Upper lobe of left lung (tissue), 6 donors: ENCODE measurements around the gene C5orf34. TPM values are rescaled to one million over a fixed set of nuclear protein-coding genes. Genes with fewer than 3 reads are reported as not detected.
A peak's percentile ranks its signal among the peaks of the same experiment; 100 is the strongest.

Experiments
- ATAC-seq, 2 donors: fragments of 200-7000 bp; cut with Tn5 transposase; one replicate each; pipeline ENCODE4 v1.9.1; 2022; ENCODE audit warnings: mild to moderate bottlenecking in 2 of 2, moderate library complexity in 2 of 2; ENCODE audit not compliant: low FRiP score in 2 of 2
- DNase-seq, 2 donors: peaks; one replicate each; pipeline ENCODE4 v3.0.0-alpha.2; 2019 to 2020
- H3K27ac ChIP-seq, 4 donors: fragments of 200-600 bp; sonication (generic); one replicate each; pipeline ENCODE4 v1.5.1; 2016 to 2019
- H3K27me3 ChIP-seq, 4 donors: fragments of 200-600 bp; sonication (generic); one replicate each; pipeline ENCODE4 v1.5.1; 2017 to 2019
- H3K36me3 ChIP-seq, 4 donors: fragments of 200-600 bp; sonication (generic); one replicate each; pipeline ENCODE4 v1.5.1; 2016 to 2019
- H3K4me1 ChIP-seq, 4 donors: fragments of 200-600 bp; sonication (generic); one replicate each; pipeline ENCODE4 v1.5.1; 2018 to 2019
- H3K4me3 ChIP-seq, 4 donors: fragments of 200-600 bp; sonication (generic); one replicate each; pipeline ENCODE4 v1.5.1; 2017 to 2019; ENCODE audit warnings: mild to moderate bottlenecking in 2 of 4, moderate library complexity in 1 of 4
- H3K9me3 ChIP-seq, 4 donors: fragments of 200-600 bp; sonication (generic); one replicate each; pipeline ENCODE4 v1.5.1; 2018 to 2019
- CTCF ChIP-seq, 6 experiments: fragments of 450-650 bp in 4 of 6; fragments of 200-600 bp in 2 of 6; sonication (generic) in 2 of 6; IDR thresholded peaks; one replicate each; pipeline ENCODE4 v1.5.1; 2016 to 2019; ENCODE audit warnings: antibody characterized with exemption in 6 of 6
- EP300 ChIP-seq, 4 donors: sonication (generic); formaldehyde crosslinking; IDR thresholded peaks; one replicate each; pipeline ENCODE4 v1.5.1; 2017; ENCODE audit warnings: antibody characterized with exemption in 4 of 4, control low read depth in 2 of 4
- POLR2A ChIP-seq, 4 donors: fragments of 450-650 bp; IDR thresholded peaks; one replicate each; pipeline ENCODE4 v1.5.1; 2016 to 2017; ENCODE audit warnings: antibody characterized with exemption in 4 of 4, mild to moderate bottlenecking in 2 of 4
- POLR2AphosphoS5 ChIP-seq, 2 donors: sonication (generic); formaldehyde crosslinking; IDR thresholded peaks; one replicate each; pipeline ENCODE4 v1.5.1; 2017; ENCODE audit warnings: antibody characterized with exemption in 2 of 2
- WGBS, 2 donors: methylation state at CpG; one replicate each; pipeline ENCODE4 v1.1.5; 2017 to 2018; 5-methylcytosine and 5-hydroxymethylcytosine counted together
- total RNA-seq, 6 donors: library from RNA; depleted of rRNA in 4 of 6; stranded (reverse); fragments of >200 nt in 4 of 6; gene quantifications; one replicate each; pipeline versions ENCODE4 v1.1.0 to v1.2.1, GENCODE V29; 2016 to 2021
- donor health status: DM: no; HTN: no; CAD: no; lungs with moderate emphysema.
- donor health status: DM: no; HTN: yes; CAD: no; lungs with severe emphysema.

The C5orf34 gene
- total RNA-seq, 6 donors from 2014 or later, result 0.79 to 2.1 (median 1.1) TPM

- no peaks in the 10 kb centered on the region for H3K27me3 ChIP-seq
- TF ChIP-seq CTCF (IDR thresholded peaks at IDR 0.05) (peak; percentile 66 to 85 (median 78)), EP300 (IDR thresholded peaks at IDR 0.05) (no peak), POLR2A (IDR thresholded peaks at IDR 0.05) (peak in 1 of 4 donors; percentile 69), POLR2AphosphoS5 (IDR thresholded peaks at IDR 0.05) (no peak)
- ATAC-seq, result peak; percentile 89 to 94
- no peaks in the 10 kb centered on the region for H3K36me3 ChIP-seq
- peak; percentile 88 to 92 for DNase-seq
- H3K4me1 ChIP-seq, result peaks cover 9 to 27% (median 13%) of the 10 kb centered on the region in 4 donors
- peak overlapping the region; percentile 65 to 91 (median 74) for H3K4me3 ChIP-seq
- no peaks in the 10 kb centered on the region for H3K9me3 ChIP-seq
- peak overlapping the region; percentile 94 to 99 (median 96) for H3K27ac ChIP-seq
- 4% methylated on average over 23 to 26 of the region's 32 CpGs for WGBS, 2 donors
Observed at GRCh38 chr5:43484106-43484849, 30.7 kb downstream of the C5orf34 start.

GRCh38 chr5:43483298-43484105, 31.4 kb downstream of the C5orf34 start, which contains the start of gene TMEM267:
Gene TMEM267 (minus strand): TSS chr5:43483865. CDS start chr5:43453969, 29,896 bp downstream.
- DNase-seq (peak; percentile 95 to 96), ATAC-seq (peak; percentile 99)
- Histone ChIP-seq H3K27ac (peak within 1 kb of the TSS; percentile 94 to 99 (median 96)), H3K27me3 (no peaks in the 10 kb centered on the region), H3K4me1 (peaks cover 9 to 27% (median 13%) of the 10 kb centered on the region in 4 donors), H3K4me3 (peak within 1 kb of the TSS; percentile 65 to 91 (median 74)), H3K9me3 (no peaks in the 10 kb centered on the region), H3K36me3 (no peaks in the 10 kb centered on the region)
- 1 to 2% methylated on average over 18 to 25 of the region's 62 CpGs for WGBS, 2 donors
- TF ChIP-seq EP300 (IDR thresholded peaks at IDR 0.05) (peak in 1 of 4 donors; percentile 54), CTCF (IDR thresholded peaks at IDR 0.05) (no peak), POLR2AphosphoS5 (IDR thresholded peaks at IDR 0.05) (peak; percentile 84 to 86), POLR2A (IDR thresholded peaks at IDR 0.05) (peak; percentile 57 to 95 (median 80))

GRCh38 chr5:43482490-43483297, 32.3 kb downstream of the C5orf34 start:
- ATAC-seq (no peak), DNase-seq (no peak)
- Histone ChIP-seq H3K36me3 (no peaks in the 10 kb centered on the region), H3K27ac (peak overlapping the region; percentile 94 to 99 (median 96)), H3K27me3 (no peaks in the 10 kb centered on the region), H3K9me3 (no peaks in the 10 kb centered on the region), H3K4me1 (peaks cover 9 to 27% (median 13%) of the 10 kb centered on the region in 4 donors), H3K4me3 (peak overlapping the region; percentile 65 to 91 (median 74))
- TF ChIP-seq POLR2AphosphoS5 (IDR thresholded peaks at IDR 0.05), result no peak
- TF ChIP-seq EP300 (IDR thresholded peaks at IDR 0.05), result no peak
- TF ChIP-seq CTCF (IDR thresholded peaks at IDR 0.05), result no peak
- no peak for TF ChIP-seq POLR2A (IDR thresholded peaks at IDR 0.05)
- WGBS, 2 donors, result 47% methylated on average over 6 of the region's 6 CpGs

GRCh38 chr5:43469671-43470391, 45.1 kb downstream of the C5orf34 start:
- Histone ChIP-seq H3K27ac (no peak overlapping the region), H3K27me3 (no peaks in the 10 kb centered on the region), H3K4me1 (no peaks in the 10 kb centered on the region), H3K4me3 (no peak overlapping the region), H3K9me3 (peaks cover 4 to 9% (median 7%) of the 10 kb centered on the region in 4 donors), H3K36me3 (peaks cover 0 to 12% (median 0%) of the 10 kb centered on the region in 4 donors)
- ATAC-seq (no peak), DNase-seq (no peak)
- TF ChIP-seq POLR2A (IDR thresholded peaks at IDR 0.05), result no peak
- no peak for TF ChIP-seq EP300 (IDR thresholded peaks at IDR 0.05)
- no peak for TF ChIP-seq POLR2AphosphoS5 (IDR thresholded peaks at IDR 0.05)
- TF ChIP-seq CTCF (IDR thresholded peaks at IDR 0.05), result no peak
- 91 to 98% methylated on average over 6 of the region's 6 CpGs for WGBS, 2 donors
